Measurements from ENCODE around the gene NME3.
A peak's percentile ranks its signal among the peaks of the same experiment; 100 is the strongest.

The NME3 gene

GRCh38 chr16:1794221-1794871, 23.0 kb upstream of the NME3 start:
- DNase-seq (ENCODE audit: extremely low read depth in 1 of 2, low read depth in 1 of 2): no peak

GRCh38 chr16:1793578-1794220, 22.4 kb upstream of the NME3 start, which contains the start of gene IGFALS:
Gene IGFALS (minus strand): TSS chr16:1793705. CDS start chr16:1793652, 53 bp downstream.
- DNase-seq (ENCODE audit: extremely low read depth in 1 of 2, low read depth in 1 of 2): no peak

GRCh38 chr16:1792836-1793577, 21.7 kb upstream of the NME3 start:
- no peak for DNase-seq (ENCODE audit: extremely low read depth in 1 of 2, low read depth in 1 of 2)

- no peak for DNase-seq (ENCODE audit: extremely low read depth in 1 of 2, low read depth in 1 of 2)
Observed at GRCh38 chr16:1791943-1792812, 20.8 kb upstream of the NME3 start.

GRCh38 chr16:1791256-1791942, 20.1 kb upstream of the NME3 start:
- no peak for DNase-seq (ENCODE audit: extremely low read depth in 1 of 2, low read depth in 1 of 2)

GRCh38 chr16:1790611-1791255, 19.4 kb upstream of the NME3 start:
- no peak for DNase-seq (ENCODE audit: extremely low read depth in 1 of 2, low read depth in 1 of 2)

- no peak for DNase-seq (ENCODE audit: extremely low read depth in 1 of 2, low read depth in 1 of 2)
Observed at GRCh38 chr16:1790261-1790610, 18.9 kb upstream of the NME3 start.

GRCh38 chr16:1789643-1790045, 18.3 kb upstream of the NME3 start:
- DNase-seq (ENCODE audit: extremely low read depth in 1 of 2, low read depth in 1 of 2): no peak

- DNase-seq (ENCODE audit: extremely low read depth in 1 of 2, low read depth in 1 of 2): no peak
Observed at GRCh38 chr16:1788708-1789100, 17.4 kb upstream of the NME3 start.

- no peak for DNase-seq (ENCODE audit: extremely low read depth in 1 of 2, low read depth in 1 of 2)
Observed at GRCh38 chr16:1788095-1788707, 16.9 kb upstream of the NME3 start.

GRCh38 chr16:1787322-1788094, 16.2 kb upstream of the NME3 start:
- DNase-seq (ENCODE audit: extremely low read depth in 1 of 2, low read depth in 1 of 2): no peak

- no peak for DNase-seq (ENCODE audit: extremely low read depth in 1 of 2, low read depth in 1 of 2)
Observed at GRCh38 chr16:1787056-1787321, 15.6 kb upstream of the NME3 start.

GRCh38 chr16:1786242-1787055, 15.1 kb upstream of the NME3 start:
- no peak for DNase-seq (ENCODE audit: extremely low read depth in 1 of 2, low read depth in 1 of 2)

- no peak for DNase-seq (ENCODE audit: extremely low read depth in 1 of 2, low read depth in 1 of 2)
Observed at GRCh38 chr16:1785846-1786170, 14.5 kb upstream of the NME3 start.

- no peak for DNase-seq (ENCODE audit: extremely low read depth in 1 of 2, low read depth in 1 of 2)
Observed at GRCh38 chr16:1784977-1785845, 13.9 kb upstream of the NME3 start.

- peak; percentile 96 to 99 for DNase-seq (ENCODE audit: extremely low read depth in 1 of 2, low read depth in 1 of 2)
Observed at GRCh38 chr16:1782408-1783264, 11.3 kb upstream of the NME3 start, which contains the start of the genes NUBP2 and SPSB3. Gene NUBP2 (plus strand): TSS chr16:1782960. CDS start chr16:1783021, 61 bp downstream. Gene SPSB3 (minus strand): TSS chr16:1782571. CDS start chr16:1781483, 1,088 bp downstream.

Data from stimulated activated CD8-positive, alpha-beta memory T cell treated with anti-CD3 and anti-CD28 coated beads, Interleukin-7, amount 100 ng/mL, for 48 hours (primary cell).